ENCODE data around the gene ING3.

The ING3 gene

GRCh38 chr7:120989257-120990220, 39.0 kb downstream of the ING3 start:
- DNase-seq (ENCODE audit: low read depth): peak; percentile 11

- peak; percentile 18 for DNase-seq (ENCODE audit: low read depth)
Observed at GRCh38 chr7:120990468-120991118, 40.0 kb downstream of the ING3 start.

- DNase-seq (ENCODE audit: low read depth): no peak
Observed at GRCh38 chr7:120991161-120991560, 40.6 kb downstream of the ING3 start.

GRCh38 chr7:120991581-120991980, 41.0 kb downstream of the ING3 start:
- DNase-seq (ENCODE audit: low read depth): peak; percentile 90

- no peak for DNase-seq (ENCODE audit: low read depth)
Observed at GRCh38 chr7:120992272-120992964, 41.8 kb downstream of the ING3 start.

- DNase-seq (ENCODE audit: low read depth): peak; percentile 53
Observed at GRCh38 chr7:120992965-120993494, 42.5 kb downstream of the ING3 start.

- DNase-seq (ENCODE audit: low read depth): peak; percentile 16
Observed at GRCh38 chr7:120993553-120994191, 43.1 kb downstream of the ING3 start.

- DNase-seq (ENCODE audit: low read depth): no peak
Observed at GRCh38 chr7:120994512-120995410, 44.2 kb downstream of the ING3 start.

GRCh38 chr7:120995654-120996053, 45.1 kb downstream of the ING3 start:
- DNase-seq (ENCODE audit: low read depth): no peak

GRCh38 chr7:120996333-120996987, 45.9 kb downstream of the ING3 start:
- DNase-seq (ENCODE audit: low read depth): peak; percentile 85

- no peak for DNase-seq (ENCODE audit: low read depth)
Observed at GRCh38 chr7:120996988-120997345, 46.4 kb downstream of the ING3 start.

GRCh38 chr7:120997882-120998474, 47.4 kb downstream of the ING3 start:
- DNase-seq (ENCODE audit: low read depth): no peak

GRCh38 chr7:120998520-120998919, 47.9 kb downstream of the ING3 start:
- DNase-seq (ENCODE audit: low read depth): no peak

- no peak for DNase-seq (ENCODE audit: low read depth)
Observed at GRCh38 chr7:120998996-120999565, 48.5 kb downstream of the ING3 start.

- no peak for DNase-seq (ENCODE audit: low read depth)
Observed at GRCh38 chr7:121000081-121000983, 49.8 kb downstream of the ING3 start.

GRCh38 chr7:121001234-121001906, 50.8 kb downstream of the ING3 start:
- DNase-seq (ENCODE audit: low read depth): no peak

GRCh38 chr7:121002048-121002756, 51.6 kb downstream of the ING3 start:
- DNase-seq (ENCODE audit: low read depth): no peak
